Keratinocyte (primary cell): Measurements from ENCODE around the gene KCNJ1. TPM values are rescaled to one million over a fixed set of nuclear protein-coding genes. Genes with fewer than 3 reads are reported as not detected.

Experiments used
- DNase-seq: peaks from one replicate; pipeline ENCODE4 v3.0.0-alpha.2; 2011; ENCODE audit warnings: low read depth, missing footprints, low spot score
- FAIRE-seq: peaks from 2 replicates; lab custom pipeline; 2011; peaks lifted over from hg19 to GRCh38; lab: Jason Lieb, UNC
- H2AFZ ChIP-seq: 2 replicates; pipeline ENCODE4 v1.6.0; 2012; ENCODE audit warnings: low read length, control low read depth, inconsistent platforms; ENCODE audit not compliant: control insufficient read depth
- H3K27ac ChIP-seq: 2 replicates; pipeline ENCODE4 v1.5.1; 2011; ENCODE audit warnings: low read length; ENCODE audit not compliant: control insufficient read depth, insufficient read depth
- H3K27me3 ChIP-seq: 3 replicates; pipeline ENCODE4 v1.6.0; 2011; ENCODE audit warnings: low read length; ENCODE audit not compliant: control insufficient read depth, insufficient read depth; ENCODE audit errors: extremely low read depth
- H3K36me3 ChIP-seq, 2 experiments: 2 replicates in 1 of 2; 3 replicates in 1 of 2; pipeline ENCODE4 v1.5.1; 2011; ENCODE audit warnings: low read length in 2 of 2, mild to moderate bottlenecking in 1 of 2; ENCODE audit not compliant: control insufficient read depth in 2 of 2, insufficient read depth in 2 of 2; ENCODE audit errors: extremely low read depth in 1 of 2
- H3K4me1 ChIP-seq: 3 replicates; pipeline ENCODE4 v1.5.1; 2011; ENCODE audit warnings: low read length; ENCODE audit not compliant: control insufficient read depth, insufficient read depth; ENCODE audit errors: extremely low read depth
- H3K4me2 ChIP-seq: 3 replicates; pipeline ENCODE4 v1.6.0; 2011; ENCODE audit warnings: low read depth, low read length; ENCODE audit not compliant: control insufficient read depth, insufficient read depth; ENCODE audit errors: extremely low read depth
- H3K4me3 ChIP-seq, 3 experiments: fragments of 200-600 bp in 1 of 3; sonication (generic) in 1 of 3; 2 replicates in 2 of 3; 3 replicates in 1 of 3; pipeline ENCODE4 v1.5.1; 2011 to 2016; ENCODE audit warnings: low read length in 3 of 3, mild to moderate bottlenecking in 3 of 3, control low read depth in 2 of 3, inconsistent platforms in 1 of 3, low read depth in 1 of 3, mixed read lengths in 1 of 3, mixed run types in 1 of 3, moderate library complexity in 1 of 3; ENCODE audit not compliant: control insufficient read depth in 2 of 3, insufficient read depth in 2 of 3; ENCODE audit errors: extremely low read depth in 1 of 3
- H3K79me2 ChIP-seq: 2 replicates; pipeline ENCODE4 v1.6.0; 2012; ENCODE audit warnings: low read length; ENCODE audit not compliant: control insufficient read depth, insufficient read depth
- H3K9ac ChIP-seq: 3 replicates; pipeline ENCODE4 v1.6.0; 2011; ENCODE audit warnings: low read length; ENCODE audit not compliant: control insufficient read depth, insufficient read depth; ENCODE audit errors: extremely low read depth
- H3K9me1 ChIP-seq: 3 replicates; pipeline ENCODE4 v1.6.0; 2011; ENCODE audit warnings: low read length; ENCODE audit not compliant: control insufficient read depth, insufficient read depth; ENCODE audit errors: extremely low read depth
- H3K9me3 ChIP-seq: 2 replicates; pipeline ENCODE4 v1.5.1; 2012; ENCODE audit warnings: low read depth, low read length; ENCODE audit not compliant: control insufficient read depth
- H4K20me1 ChIP-seq: 3 replicates; pipeline ENCODE4 v1.6.0; 2011; ENCODE audit warnings: low read length; ENCODE audit not compliant: control insufficient read depth, insufficient read depth; ENCODE audit errors: extremely low read depth
- EZH2 ChIP-seq: IDR thresholded peaks from one replicate; pipeline ENCODE4 v1.6.1; 2012; ENCODE audit warnings: inconsistent platforms, mild to moderate bottlenecking, low read length, moderate library complexity
- dilution Hi-C: fragments of 300-500 bp; cut with MboI; formaldehyde crosslinking; loops from one replicate; pipeline ENCODE4 v1.7.0; 2020; ENCODE audit warnings: low sequenced_read_pairs; ENCODE audit not compliant: extremely low pct_ligation_motif_present
- polyA plus RNA-seq, 5 experiments: library from polyadenylated mRNA; depleted of rRNA in 3 of 5; stranded (reverse) in 3 of 5; stranded (forward) in 1 of 5; unstranded in 1 of 5; fragments of >200 nt; gene quantifications; 1 replicate in 1 of 5; 2 replicates in 3 of 5; 3 replicates in 1 of 5; pipeline versions ENCODE4 v1.2.1 to v1.2.3, GENCODE V29; 2011 to 2012; ENCODE audit warnings: missing spikeins in 2 of 5, low read depth in 1 of 5, low replicate concordance in 1 of 5
- TF ChIP-seq, protein P1 (sequence below), 3 experiments: IDR thresholded peaks in 1 of 3; conservative IDR thresholded peaks in 1 of 3; optimal IDR thresholded peaks in 1 of 3; 2 replicates in 2 of 3; 3 replicates in 1 of 3; pipeline versions ENCODE3 to v1.5.1; 2011; ENCODE audit warnings: low read length in 3 of 3, mild to moderate bottlenecking in 3 of 3, moderate library complexity in 2 of 3, control low read depth in 1 of 3, inconsistent platforms in 1 of 3; ENCODE audit not compliant: insufficient read depth in 2 of 3; ENCODE audit errors: extremely low read depth in 1 of 3

Gene KCNJ1
- polyA plus RNA-seq, 1 donor (not counting 4 experiments of a cell fraction or from before 2014, with no cell fraction given): 0.12 TPM

GRCh38 chr11:128862908-128863660 lies 4.0 kb downstream of the KCNJ1 start:
- H3K9ac ChIP-seq: no peak overlapping the region
- no peaks in the 10 kb centered on the region for H4K20me1 ChIP-seq
- FAIRE-seq (peak; percentile 76), DNase-seq (no peak)
- no peaks in the 10 kb centered on the region for H3K36me3 ChIP-seq
- no peak overlapping the region for H2AFZ ChIP-seq
- no peaks in the 10 kb centered on the region for H3K79me2 ChIP-seq
- H3K4me1 ChIP-seq: peaks cover 13% of the 10 kb centered on the region
- TF ChIP-seq, protein P1, sequence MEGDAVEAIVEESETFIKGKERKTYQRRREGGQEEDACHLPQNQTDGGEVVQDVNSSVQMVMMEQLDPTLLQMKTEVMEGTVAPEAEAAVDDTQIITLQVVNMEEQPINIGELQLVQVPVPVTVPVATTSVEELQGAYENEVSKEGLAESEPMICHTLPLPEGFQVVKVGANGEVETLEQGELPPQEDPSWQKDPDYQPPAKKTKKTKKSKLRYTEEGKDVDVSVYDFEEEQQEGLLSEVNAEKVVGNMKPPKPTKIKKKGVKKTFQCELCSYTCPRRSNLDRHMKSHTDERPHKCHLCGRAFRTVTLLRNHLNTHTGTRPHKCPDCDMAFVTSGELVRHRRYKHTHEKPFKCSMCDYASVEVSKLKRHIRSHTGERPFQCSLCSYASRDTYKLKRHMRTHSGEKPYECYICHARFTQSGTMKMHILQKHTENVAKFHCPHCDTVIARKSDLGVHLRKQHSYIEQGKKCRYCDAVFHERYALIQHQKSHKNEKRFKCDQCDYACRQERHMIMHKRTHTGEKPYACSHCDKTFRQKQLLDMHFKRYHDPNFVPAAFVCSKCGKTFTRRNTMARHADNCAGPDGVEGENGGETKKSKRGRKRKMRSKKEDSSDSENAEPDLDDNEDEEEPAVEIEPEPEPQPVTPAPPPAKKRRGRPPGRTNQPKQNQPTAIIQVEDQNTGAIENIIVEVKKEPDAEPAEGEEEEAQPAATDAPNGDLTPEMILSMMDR (optimal IDR thresholded peaks at IDR 0.05 in 1 of 3, IDR thresholded peaks at IDR 0.05 in 1 of 3, conservative IDR thresholded peaks at IDR 0.05 in 1 of 3; ENCODE audit: extremely low read depth in 1 of 3, insufficient read depth in 2 of 3, low read length in 3 of 3): no peak
- TF ChIP-seq EZH2: no peak
- no peaks in the 10 kb centered on the region for H3K9me3 ChIP-seq
- H3K4me2 ChIP-seq: peak overlapping the region; percentile 3
- no peak overlapping the region for H3K4me3 ChIP-seq
- no peaks in the 10 kb centered on the region for H3K27me3 ChIP-seq
- no peak overlapping the region for H3K27ac ChIP-seq
- dilution Hi-C loops: no loop called here
- no peaks in the 10 kb centered on the region for H3K9me1 ChIP-seq

GRCh38 chr11:128862406-128862805 lies 4.7 kb downstream of the KCNJ1 start:
- Histone ChIP-seq H3K4me2 (no peak overlapping the region), H3K79me2 (no peaks in the 10 kb centered on the region), H3K4me3 (no peak overlapping the region), H4K20me1 (no peaks in the 10 kb centered on the region), H3K4me1 (peaks cover 13% of the 10 kb centered on the region), H3K9me3 (no peaks in the 10 kb centered on the region), H2AFZ (no peak overlapping the region), H3K27me3 (no peaks in the 10 kb centered on the region), H3K27ac (no peak overlapping the region), H3K9me1 (no peaks in the 10 kb centered on the region), H3K9ac (no peak overlapping the region), H3K36me3 (no peaks in the 10 kb centered on the region)
- no peak for FAIRE-seq
- no peak for DNase-seq
- dilution Hi-C loops: no loop called here
- no peak for TF ChIP-seq EZH2
- TF ChIP-seq, protein P1 (optimal IDR thresholded peaks at IDR 0.05 in 1 of 3, IDR thresholded peaks at IDR 0.05 in 1 of 3, conservative IDR thresholded peaks at IDR 0.05 in 1 of 3; ENCODE audit: extremely low read depth in 1 of 3, insufficient read depth in 2 of 3, low read length in 3 of 3): no peak
